Endothelial cell (in vitro differentiated cells): ENCODE results near the gene SLC26A2. TPM values are rescaled to one million over a fixed set of nuclear protein-coding genes. Genes with fewer than 3 reads are reported as not detected.

ENCODE experiments used
- DNase-seq: peaks from one replicate; pipeline ENCODE4 v3.0.0; 2021; ENCODE audit warnings: low spot score
- H3K27ac Mint-ChIP-seq: one replicate; pipeline ENCODE4 v1.8.0; 2021; ENCODE audit warnings: mixed read lengths, inconsistent platforms; ENCODE audit not compliant: unreplicated experiment
- H3K27me3 Mint-ChIP-seq: one replicate; pipeline ENCODE4 v1.8.0; 2021; ENCODE audit warnings: mild to moderate bottlenecking, moderate library complexity, mixed read lengths, inconsistent platforms; ENCODE audit not compliant: unreplicated experiment
- H3K36me3 Mint-ChIP-seq: one replicate; pipeline ENCODE4 v1.8.0; 2021; ENCODE audit warnings: mild to moderate bottlenecking, low read depth, mixed read lengths, inconsistent platforms; ENCODE audit not compliant: unreplicated experiment
- H3K4me1 Mint-ChIP-seq: one replicate; pipeline ENCODE4 v1.8.0; 2021; ENCODE audit warnings: mild to moderate bottlenecking, mixed read lengths, inconsistent platforms; ENCODE audit not compliant: unreplicated experiment
- H3K4me3 Mint-ChIP-seq: one replicate; pipeline ENCODE4 v1.8.0; 2021; ENCODE audit warnings: mild to moderate bottlenecking, mixed read lengths, inconsistent platforms; ENCODE audit not compliant: unreplicated experiment
- H3K9me3 Mint-ChIP-seq: one replicate; pipeline ENCODE4 v1.8.0; 2021; ENCODE audit warnings: mixed read lengths, inconsistent platforms; ENCODE audit not compliant: unreplicated experiment
- total RNA-seq: library from RNA; stranded (reverse); fragmentation: NEBNext Ultra II Directional; extraction: Animal tissue kit (Norgen Biotek cat#: 25700); gene quantifications from one replicate; pipeline ENCODE4 v1.2.1, GENCODE V29; 2021; ENCODE audit not compliant: unreplicated experiment
- TF ChIP-seq, protein P1 (sequence below): fragments of 200-600 bp; sonication (generic); IDR thresholded peaks from one replicate; pipeline ENCODE4 v1.5.0; 2021; ENCODE audit warnings: antibody characterized with exemption; ENCODE audit not compliant: unreplicated experiment

The SLC26A2 gene
- total RNA-seq, 1 donor from 2014 or later, result 22.2 TPM

DNA sequence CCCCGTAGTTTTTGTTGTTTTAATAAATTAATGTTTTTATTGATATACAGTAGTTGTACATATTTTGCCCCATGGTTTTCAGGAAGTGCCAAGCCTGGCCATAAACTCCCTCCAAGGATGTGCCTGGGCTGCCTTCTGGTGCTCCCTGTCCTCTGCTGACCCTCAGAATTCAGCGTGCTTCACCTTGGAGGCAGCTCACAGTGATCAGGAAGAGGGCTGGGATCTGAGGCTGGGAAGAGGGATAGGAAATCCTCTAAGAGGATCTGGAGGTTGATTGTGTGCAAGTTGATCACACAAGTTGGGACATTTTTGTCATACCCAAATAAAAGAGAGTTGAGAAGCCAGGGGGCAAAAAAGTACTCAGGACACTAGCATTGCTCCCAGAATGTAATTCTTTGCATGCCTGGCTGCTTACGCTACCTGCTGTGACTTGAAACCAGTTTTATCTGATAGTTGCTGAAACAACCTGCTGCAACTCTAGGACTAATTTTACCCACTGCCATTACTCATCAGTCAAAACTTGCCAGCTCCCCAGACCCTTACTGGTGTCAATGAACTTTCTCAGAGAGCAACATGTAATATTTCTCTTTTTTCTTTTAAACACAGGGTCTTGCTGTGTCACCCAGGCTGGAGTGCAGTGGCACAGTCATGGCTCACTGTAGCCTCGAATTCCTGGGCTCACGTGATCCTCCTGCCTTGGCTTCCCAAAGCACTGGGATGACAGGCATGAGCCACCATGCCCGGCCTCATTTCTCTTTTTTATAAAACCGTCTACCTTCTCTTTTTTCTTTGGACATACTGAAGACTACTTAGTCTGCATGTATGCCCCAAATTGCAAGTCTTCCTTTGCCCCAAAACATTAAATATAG is 44.9 kb upstream of the SLC26A2 start:
- no peak for DNase-seq
- TF ChIP-seq, protein P1, sequence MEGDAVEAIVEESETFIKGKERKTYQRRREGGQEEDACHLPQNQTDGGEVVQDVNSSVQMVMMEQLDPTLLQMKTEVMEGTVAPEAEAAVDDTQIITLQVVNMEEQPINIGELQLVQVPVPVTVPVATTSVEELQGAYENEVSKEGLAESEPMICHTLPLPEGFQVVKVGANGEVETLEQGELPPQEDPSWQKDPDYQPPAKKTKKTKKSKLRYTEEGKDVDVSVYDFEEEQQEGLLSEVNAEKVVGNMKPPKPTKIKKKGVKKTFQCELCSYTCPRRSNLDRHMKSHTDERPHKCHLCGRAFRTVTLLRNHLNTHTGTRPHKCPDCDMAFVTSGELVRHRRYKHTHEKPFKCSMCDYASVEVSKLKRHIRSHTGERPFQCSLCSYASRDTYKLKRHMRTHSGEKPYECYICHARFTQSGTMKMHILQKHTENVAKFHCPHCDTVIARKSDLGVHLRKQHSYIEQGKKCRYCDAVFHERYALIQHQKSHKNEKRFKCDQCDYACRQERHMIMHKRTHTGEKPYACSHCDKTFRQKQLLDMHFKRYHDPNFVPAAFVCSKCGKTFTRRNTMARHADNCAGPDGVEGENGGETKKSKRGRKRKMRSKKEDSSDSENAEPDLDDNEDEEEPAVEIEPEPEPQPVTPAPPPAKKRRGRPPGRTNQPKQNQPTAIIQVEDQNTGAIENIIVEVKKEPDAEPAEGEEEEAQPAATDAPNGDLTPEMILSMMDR, result no peak
- Mint-ChIP-seq H3K4me3 (no peak overlapping the region), H3K36me3 (no peaks in the 10 kb centered on the region), H3K9me3 (no peaks in the 10 kb centered on the region), H3K27me3 (peaks cover 1% of the 10 kb centered on the region), H3K27ac (no peak overlapping the region), H3K4me1 (peaks cover 51% of the 10 kb centered on the region)

DNA sequence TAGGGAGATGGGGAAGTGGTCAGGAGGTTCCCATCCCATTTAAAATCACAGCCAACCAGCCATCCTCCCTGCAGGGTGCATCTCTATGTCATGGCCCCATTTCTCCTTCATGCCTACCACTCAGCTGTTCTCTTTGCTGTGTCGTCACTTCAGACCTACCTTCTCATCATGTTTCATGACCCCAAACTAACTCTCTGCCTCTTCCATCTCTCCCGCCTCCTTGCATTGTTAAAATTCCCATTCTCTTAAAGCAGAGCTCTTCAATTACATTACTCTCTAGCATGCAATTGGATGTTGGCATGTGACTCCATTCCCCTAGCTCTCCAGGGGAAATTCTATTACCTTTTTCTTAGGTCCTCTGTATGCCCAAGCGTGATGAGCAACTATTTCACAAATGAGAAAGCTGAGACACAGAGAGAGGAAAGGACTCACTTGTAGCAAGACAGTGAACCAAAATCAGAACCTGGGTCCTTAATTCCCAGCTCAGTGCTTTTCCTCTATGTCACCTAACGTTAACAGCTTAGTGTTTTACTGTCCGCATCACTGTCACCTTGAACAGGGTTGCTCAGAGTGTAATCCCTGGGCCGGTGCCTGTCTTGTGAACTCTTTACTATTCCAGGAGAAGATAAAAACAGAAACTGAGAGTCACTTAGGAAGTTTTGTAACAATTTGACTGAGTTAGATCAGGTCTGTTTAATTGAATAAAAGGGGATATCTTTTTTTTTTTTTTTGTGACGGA is 44.1 kb upstream of the SLC26A2 start:
- Mint-ChIP-seq H3K27ac (no peak overlapping the region), H3K27me3 (peaks cover 1% of the 10 kb centered on the region), H3K4me1 (peaks cover 52% of the 10 kb centered on the region), H3K36me3 (no peaks in the 10 kb centered on the region), H3K4me3 (no peak overlapping the region), H3K9me3 (no peaks in the 10 kb centered on the region)
- TF ChIP-seq, protein P1, result no peak
- no peak for DNase-seq

DNA sequence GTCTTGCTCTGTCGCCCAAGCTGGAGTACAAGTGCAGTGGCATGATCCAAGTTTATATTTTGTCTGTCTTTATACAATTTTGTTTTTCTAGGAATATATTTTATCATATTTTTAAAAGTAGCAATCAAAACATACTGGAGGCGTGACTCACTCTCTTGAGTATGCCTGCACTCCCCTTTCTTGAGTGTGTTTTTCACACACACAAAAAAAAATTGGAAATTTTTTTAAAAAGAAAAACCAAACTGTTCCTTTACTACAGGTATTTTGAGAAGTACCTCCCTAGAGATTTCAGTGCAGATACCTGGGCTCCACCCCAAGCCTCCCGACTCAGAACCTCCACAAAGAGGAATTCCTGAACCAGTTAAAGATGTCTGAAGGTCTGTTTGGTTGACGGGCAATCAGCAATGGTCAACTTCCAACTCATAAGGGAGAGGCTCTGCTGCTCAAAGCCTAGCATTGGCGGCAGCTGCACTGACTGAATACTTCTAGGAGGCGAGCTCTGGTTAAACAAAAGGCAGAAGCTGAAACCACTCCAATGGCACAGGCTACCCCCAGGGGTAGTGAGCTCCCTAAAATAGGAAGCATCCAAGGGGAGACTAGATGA is 43.4 kb upstream of the SLC26A2 start:
- H3K4me3 Mint-ChIP-seq, result no peak overlapping the region
- peaks cover 54% of the 10 kb centered on the region for H3K4me1 Mint-ChIP-seq
- H3K36me3 Mint-ChIP-seq, result no peaks in the 10 kb centered on the region
- TF ChIP-seq, protein P1, result no peak
- peaks cover 1% of the 10 kb centered on the region for H3K27me3 Mint-ChIP-seq
- H3K9me3 Mint-ChIP-seq, result no peaks in the 10 kb centered on the region
- DNase-seq, result no peak
- no peak overlapping the region for H3K27ac Mint-ChIP-seq

DNA sequence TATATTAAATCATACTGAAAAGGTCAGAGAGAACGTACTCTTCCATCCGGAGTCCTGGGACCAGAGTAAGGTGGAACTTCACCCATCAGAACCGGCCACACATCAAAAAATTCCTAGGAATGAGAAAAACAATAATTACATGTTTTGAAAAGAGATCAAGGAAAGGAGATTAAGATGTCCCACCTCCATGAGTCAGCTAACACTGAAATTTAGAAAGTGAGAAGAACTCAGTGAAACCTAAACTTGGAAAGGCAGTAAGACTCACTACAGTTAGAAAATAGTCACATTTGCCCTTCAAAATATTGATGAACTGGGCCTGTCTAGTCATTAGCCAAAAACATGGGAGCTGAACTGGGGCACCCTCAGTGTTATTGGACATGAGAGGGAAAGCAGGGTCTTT is 39.0 kb upstream of the SLC26A2 start:
- Mint-ChIP-seq H3K27me3 (no peaks in the 10 kb centered on the region), H3K36me3 (no peaks in the 10 kb centered on the region), H3K4me3 (no peak overlapping the region), H3K9me3 (no peaks in the 10 kb centered on the region), H3K4me1 (peaks cover 19% of the 10 kb centered on the region), H3K27ac (no peak overlapping the region)
- TF ChIP-seq, protein P1, result no peak
- DNase-seq, result no peak

DNA sequence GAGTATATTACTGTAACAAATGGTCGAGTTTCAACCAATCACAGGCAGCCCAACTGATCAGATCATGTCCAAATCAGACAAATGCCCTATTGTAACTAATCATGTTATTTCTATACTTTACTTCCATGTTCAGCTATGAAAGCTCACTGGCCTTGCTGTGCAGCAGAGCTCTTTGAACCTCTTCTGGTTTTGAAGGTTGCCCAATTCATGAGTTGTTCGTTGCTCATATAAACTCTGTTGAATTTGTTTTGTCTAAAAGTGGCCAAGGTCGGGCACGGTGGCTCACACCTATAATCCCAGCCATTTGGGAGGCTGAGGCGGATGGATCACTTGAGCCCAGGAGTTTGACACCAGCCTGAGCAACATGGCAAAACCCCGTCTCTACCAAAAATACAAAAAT is 37.6 kb upstream of the SLC26A2 start:
- TF ChIP-seq, protein P1, result no peak
- no peaks in the 10 kb centered on the region for H3K27me3 Mint-ChIP-seq
- H3K36me3 Mint-ChIP-seq, result no peaks in the 10 kb centered on the region
- no peak overlapping the region for H3K4me3 Mint-ChIP-seq
- DNase-seq, result no peak
- no peak overlapping the region for H3K27ac Mint-ChIP-seq
- H3K4me1 Mint-ChIP-seq, result peaks cover 9% of the 10 kb centered on the region
- no peaks in the 10 kb centered on the region for H3K9me3 Mint-ChIP-seq
